Spleen (tissue), 11 donors: ENCODE data around the gene MCOLN1. TPM values are rescaled to one million over a fixed set of nuclear protein-coding genes. Genes with fewer than 3 reads are reported as not detected.
A peak's percentile ranks its signal among the peaks of the same experiment; 100 is the strongest.

ENCODE experiments used
- DNase-seq: peaks from one replicate; pipeline ENCODE4 v3.0.0-alpha.2; 2020
- H3K27ac ChIP-seq, 8 donors: fragments of 200-600 bp; sonication (generic) in 7 of 8; 1 replicate in 4 of 8; 2 replicates in 4 of 8; pipeline versions ENCODE4 v1.5.0 to v1.8.0; 2016 to 2021; ENCODE audit warnings: inconsistent platforms in 4 of 8, mild to moderate bottlenecking in 4 of 8, moderate library complexity in 1 of 8
- H3K27me3 ChIP-seq, 7 donors: fragments of 200-600 bp; sonication (generic) in 6 of 7; replicated peaks in 1 of 7; 1 replicate in 4 of 7; 2 replicates in 3 of 7; pipeline versions ENCODE4 v1.5.0 to v1.8.0; 2016 to 2021; ENCODE audit warnings: inconsistent platforms in 3 of 7, mild to moderate bottlenecking in 1 of 7
- H3K36me3 ChIP-seq, 6 donors: fragments of 200-600 bp; sonication (generic) in 5 of 6; 1 replicate in 4 of 6; 2 replicates in 2 of 6; pipeline versions ENCODE4 v1.5.0 to v1.8.0; 2016 to 2021; ENCODE audit warnings: inconsistent platforms in 2 of 6
- H3K4me1 ChIP-seq, 6 donors: fragments of 200-600 bp; sonication (generic) in 5 of 6; 1 replicate in 3 of 6; 2 replicates in 3 of 6; pipeline versions ENCODE4 v1.5.0 to v1.8.0; 2016 to 2021; ENCODE audit warnings: inconsistent platforms in 3 of 6
- H3K4me3 ChIP-seq, 8 donors: fragments of 200-600 bp; sonication (generic) in 7 of 8; 1 replicate in 4 of 8; 2 replicates in 4 of 8; pipeline versions ENCODE4 v1.5.0 to v1.8.0; 2016 to 2021; ENCODE audit warnings: inconsistent platforms in 4 of 8, mild to moderate bottlenecking in 4 of 8, moderate library complexity in 2 of 8
- H3K9me3 ChIP-seq, 8 donors: fragments of 200-600 bp; sonication (generic) in 7 of 8; 1 replicate in 4 of 8; 2 replicates in 4 of 8; pipeline versions ENCODE4 v1.5.0 to v1.8.0; 2016 to 2021; ENCODE audit warnings: inconsistent platforms in 4 of 8
- CTCF ChIP-seq, 11 experiments: fragments of 200-600 bp in 7 of 11; fragments of 450-650 bp in 4 of 11; sonication (generic) in 4 of 11; IDR thresholded peaks in 8 of 11; conservative IDR thresholded peaks in 3 of 11; 1 replicate in 7 of 11; 2 replicates in 4 of 11; pipeline versions ENCODE4 v1.4.0 to v1.8.0; 2016 to 2021; ENCODE audit warnings: antibody characterized with exemption in 11 of 11, inconsistent platforms in 4 of 11, mild to moderate bottlenecking in 1 of 11
- POLR2A ChIP-seq, 3 donors: fragments of 450-650 bp; IDR thresholded peaks; one replicate each; pipeline ENCODE4 v1.5.1; 2017; ENCODE audit warnings: antibody characterized with exemption in 3 of 3, mild to moderate bottlenecking in 1 of 3
- POLR2AphosphoS5 ChIP-seq, 3 donors: sonication (generic); formaldehyde crosslinking; IDR thresholded peaks; one replicate each; pipeline ENCODE4 v1.5.1; 2017; ENCODE audit warnings: antibody characterized with exemption in 3 of 3
- WGBS, 5 donors: extraction: QIAGEN DNeasy Blood & Tissue Kit in 3 of 5; methylation state at CpG; one replicate each; pipeline versions ENCODE4 v1.1.5 to v1.1.7; 2013 to 2018; 5-methylcytosine and 5-hydroxymethylcytosine counted together
- intact Hi-C: fragments of 100-400 bp; cut with DNase I; formaldehyde crosslinking; loops from one replicate; pipeline ENCODE4 v1.15.0; 2023; ENCODE audit warnings: low total_unique reads
- polyA plus RNA-seq, 3 donors: library from polyadenylated mRNA; stranded (reverse); fragments of 200-250 nt; gene quantifications; one replicate each; pipeline ENCODE4 v1.2.1, GENCODE V29; 2013
- total RNA-seq, 7 donors: library from RNA; depleted of rRNA in 3 of 7; stranded (reverse); fragments of >200 nt in 3 of 7; fragmentation: NEBNext Ultra II Directional in 4 of 7; extraction: Animal tissue kit (Norgen Biotek cat#: 25700) in 4 of 7; gene quantifications; one replicate each; pipeline versions ENCODE4 v1.1.0 to v1.2.1, GENCODE V29; 2016 to 2021
- donor health status: healthy with polysubstance abuse.
- donor health status: DM: no; HTN: no; CAD: no; lungs with moderate emphysema.
- donor health status: DM: no; HTN: no; CAD: no.
- donor health status: Bipolar disorder and iron deficiency.
- donor health status: healthy.
- donor health status: DM: no; HTN: no; CAD: no.
- donor health status: DM: yes; HTN: yes; CAD: no.

MCOLN1 gene
- total and polyA plus RNA-seq, 10 donors = 25.1 to 166 (median 117) TPM

- no peaks in the 10 kb centered on the region for H3K4me1 ChIP-seq
- 96 to 99% (median 98%) methylated on average over 22 to 54 of the region's 54 CpGs for WGBS, 5 donors
- DNase-seq = no peak
- H3K9me3 ChIP-seq = peaks cover 0 to 3% (median 0%) of the 10 kb centered on the region in 8 donors
- no peaks in the 10 kb centered on the region for H3K27me3 ChIP-seq
- H3K36me3 ChIP-seq = peaks cover 8 to 100% (median 88%) of the 10 kb centered on the region in 6 donors
- intact Hi-C loops = no loop called here
- H3K4me3 ChIP-seq = no peak overlapping the region
- no peak overlapping the region for H3K27ac ChIP-seq
- TF ChIP-seq POLR2A (IDR thresholded peaks at IDR 0.05) (no peak), POLR2AphosphoS5 (IDR thresholded peaks at IDR 0.05) (peak in 1 of 3 donors; percentile 49), CTCF (IDR thresholded peaks at IDR 0.05 in 8 of 11, conservative IDR thresholded peaks at IDR 0.05 in 3 of 11) (no peak)
These were observed 34.4 kb downstream of the MCOLN1 start for GRCh38 chr19:7556696-7557315.

DNA sequence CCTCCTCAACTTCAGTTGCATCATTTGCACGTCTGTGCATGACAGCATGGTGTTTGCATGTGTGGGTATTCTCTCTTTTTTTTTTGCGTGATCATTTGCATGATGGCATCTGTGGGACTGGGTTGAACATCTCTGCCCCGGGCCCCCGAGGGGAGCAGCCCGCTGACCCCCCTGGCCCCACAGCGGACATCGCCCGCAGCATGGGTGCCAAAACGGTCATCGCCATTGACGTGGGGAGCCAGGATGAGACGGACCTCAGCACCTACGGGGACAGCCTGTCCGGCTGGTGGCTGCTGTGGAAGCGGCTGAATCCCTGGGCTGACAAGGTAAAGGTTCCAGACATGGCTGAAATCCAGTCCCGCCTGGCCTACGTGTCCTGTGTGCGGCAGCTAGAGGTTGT, 36.2 kb downstream of the MCOLN1 start:
- H3K4me3 ChIP-seq = no peak overlapping the region
- intact Hi-C loops = no loop called here
- DNase-seq = no peak

GRCh38 chr19:7559102-7559501, 36.7 kb downstream of the MCOLN1 start:
- H3K4me3 ChIP-seq = no peak overlapping the region
- H3K27ac ChIP-seq = no peak overlapping the region
- H3K4me1 ChIP-seq = no peaks in the 10 kb centered on the region
- 57 to 97% (median 72%) methylated on average over 4 of the region's 4 CpGs for WGBS, 5 donors
- no peak for TF ChIP-seq CTCF (IDR thresholded peaks at IDR 0.05 in 8 of 11, conservative IDR thresholded peaks at IDR 0.05 in 3 of 11)
- TF ChIP-seq POLR2AphosphoS5 (IDR thresholded peaks at IDR 0.05) = no peak
- no peak for DNase-seq
- no peaks in the 10 kb centered on the region for H3K27me3 ChIP-seq
- peaks cover 0 to 3% (median 0%) of the 10 kb centered on the region in 8 donors for H3K9me3 ChIP-seq
- intact Hi-C loops = no loop called here
- H3K36me3 ChIP-seq = peaks cover 8 to 89% (median 75%) of the 10 kb centered on the region in 6 donors

More for the DNA sequence above, 36.2 kb downstream of the MCOLN1 start:
- TF ChIP-seq POLR2A (IDR thresholded peaks at IDR 0.05) (no peak), POLR2AphosphoS5 (IDR thresholded peaks at IDR 0.05) (peak in 1 of 3 donors; percentile 36)
- no peaks in the 10 kb centered on the region for H3K27me3 ChIP-seq
- H3K27ac ChIP-seq = no peak overlapping the region
- H3K36me3 ChIP-seq = peaks cover 8 to 90% (median 79%) of the 10 kb centered on the region in 6 donors
- H3K9me3 ChIP-seq = peaks cover 0 to 3% (median 0%) of the 10 kb centered on the region in 8 donors
- H3K4me1 ChIP-seq = no peaks in the 10 kb centered on the region
- WGBS, 5 donors = 90 to 98% (median 95%) methylated on average over 18 of the region's 18 CpGs

- 90 to 95% (median 93%) methylated on average over 2 of the region's 2 CpGs for WGBS, 5 donors
These were observed 37.8 kb downstream of the MCOLN1 start for GRCh38 chr19:7560255-7560654.

More at GRCh38 chr19:7560255-7560654, 37.8 kb downstream of the MCOLN1 start:
- DNase-seq = no peak
- peaks cover 0 to 3% (median 0%) of the 10 kb centered on the region in 8 donors for H3K9me3 ChIP-seq
- intact Hi-C loops = no loop called here
- H3K4me1 ChIP-seq = no peaks in the 10 kb centered on the region
- no peak for TF ChIP-seq POLR2A (IDR thresholded peaks at IDR 0.05)
- no peak for TF ChIP-seq POLR2AphosphoS5 (IDR thresholded peaks at IDR 0.05)
- no peak for TF ChIP-seq CTCF (IDR thresholded peaks at IDR 0.05 in 8 of 11, conservative IDR thresholded peaks at IDR 0.05 in 3 of 11)
- H3K27me3 ChIP-seq = no peaks in the 10 kb centered on the region
- H3K27ac ChIP-seq = no peak overlapping the region
- no peak overlapping the region for H3K4me3 ChIP-seq
- H3K36me3 ChIP-seq = peaks cover 8 to 79% (median 64%) of the 10 kb centered on the region in 6 donors
